HL-60/S4 (cell line): ENCODE data around the gene PLBD2.

ENCODE experiments used
- in situ Hi-C: fragments of 300-500 bp; cut with MboI; formaldehyde crosslinking; loops from 2 replicates; pipeline ENCODE4 v1.14.3; 2022; ENCODE audit warnings: low sequenced_read_pairs

The PLBD2 gene

DNA sequence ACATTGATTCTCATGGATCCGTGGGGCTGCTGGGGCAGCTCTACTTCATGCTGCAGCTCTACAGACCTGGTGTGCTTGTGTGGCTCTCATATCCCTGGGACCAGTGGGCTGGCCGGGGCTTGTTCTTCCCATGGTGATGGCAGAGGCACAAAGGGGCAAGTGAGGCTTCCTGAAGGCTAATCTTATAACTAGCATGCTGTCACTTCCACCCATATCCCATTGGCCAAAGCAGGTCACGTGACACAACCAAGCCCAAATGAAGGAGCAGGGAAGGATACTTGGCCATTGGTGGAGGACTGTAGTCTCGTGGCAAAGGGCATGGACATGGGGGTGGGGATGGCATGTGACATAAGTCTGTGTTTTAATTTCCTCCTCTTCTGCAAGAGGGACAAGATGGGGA, 9.9 kb downstream of the PLBD2 start:
- in situ Hi-C loops = no loop called here

GRCh38 chr12:113369391-113369985, 11.1 kb downstream of the PLBD2 start:
- in situ Hi-C loops = no loop called here

DNA sequence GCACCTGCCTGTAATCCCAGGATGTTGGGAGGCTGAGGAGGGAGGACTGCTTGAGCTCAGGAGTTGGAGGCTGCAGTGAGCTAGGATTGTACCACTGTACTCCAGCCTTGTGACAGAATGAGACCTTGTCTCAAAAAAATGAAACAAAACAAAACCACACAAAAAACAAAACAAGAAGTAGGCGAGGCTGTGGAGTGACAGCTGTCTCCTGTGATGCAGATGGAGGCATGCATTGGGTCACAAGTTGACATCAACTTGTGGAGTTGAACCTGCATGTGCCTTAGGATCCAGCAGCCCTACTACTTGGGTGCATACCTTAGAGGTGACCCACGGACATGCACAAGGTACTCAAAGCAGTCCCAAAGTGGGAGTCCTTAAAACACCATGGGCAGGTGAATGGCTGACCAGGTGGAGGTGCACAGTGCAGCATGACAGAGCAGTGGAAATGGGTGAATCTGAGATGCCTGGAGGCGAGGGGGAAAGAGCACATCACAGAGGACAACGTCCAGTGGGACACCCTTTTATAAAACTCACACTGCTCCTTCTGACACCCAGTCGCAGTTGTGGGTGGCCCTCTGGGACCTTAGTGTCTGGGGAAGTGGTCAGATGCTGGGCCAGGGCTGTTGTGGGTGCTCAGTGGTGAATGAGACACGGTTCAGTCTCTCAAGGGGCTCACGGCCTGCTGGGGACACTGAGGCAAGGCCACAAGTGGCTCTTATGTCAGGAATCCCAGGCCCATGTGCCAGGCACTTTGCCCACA, 12.7 kb downstream of the PLBD2 start:
- in situ Hi-C loops = no loop called here

GRCh38 chr12:113371808-113372207, 13.4 kb downstream of the PLBD2 start:
- in situ Hi-C loops = no loop called here

- in situ Hi-C loops = no loop called here
Measured at GRCh38 chr12:113372371-113372770, 14.0 kb downstream of the PLBD2 start.

DNA sequence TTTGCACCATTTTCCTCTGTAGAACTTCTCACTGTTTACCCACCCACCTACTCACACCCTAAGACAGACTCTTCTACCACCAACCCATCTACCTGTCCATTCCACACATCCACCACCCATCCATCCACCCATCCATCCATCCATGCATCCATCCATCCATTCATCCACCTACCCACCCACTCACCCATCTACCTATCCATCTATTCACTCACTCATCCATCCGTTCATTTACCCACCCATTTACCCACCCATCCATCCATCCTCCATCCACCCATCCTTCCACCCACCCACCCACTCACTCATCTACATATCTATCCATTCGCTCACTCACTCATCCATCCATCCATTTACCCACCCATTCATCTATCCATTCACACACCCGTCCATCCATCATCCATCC, 15.1 kb downstream of the PLBD2 start:
- in situ Hi-C loops = no loop called here

GRCh38 chr12:113373969-113374368, 15.6 kb downstream of the PLBD2 start:
- in situ Hi-C loops = no loop called here

GRCh38 chr12:113374823-113375428, 16.5 kb downstream of the PLBD2 start:
- in situ Hi-C loops = no loop called here

DNA sequence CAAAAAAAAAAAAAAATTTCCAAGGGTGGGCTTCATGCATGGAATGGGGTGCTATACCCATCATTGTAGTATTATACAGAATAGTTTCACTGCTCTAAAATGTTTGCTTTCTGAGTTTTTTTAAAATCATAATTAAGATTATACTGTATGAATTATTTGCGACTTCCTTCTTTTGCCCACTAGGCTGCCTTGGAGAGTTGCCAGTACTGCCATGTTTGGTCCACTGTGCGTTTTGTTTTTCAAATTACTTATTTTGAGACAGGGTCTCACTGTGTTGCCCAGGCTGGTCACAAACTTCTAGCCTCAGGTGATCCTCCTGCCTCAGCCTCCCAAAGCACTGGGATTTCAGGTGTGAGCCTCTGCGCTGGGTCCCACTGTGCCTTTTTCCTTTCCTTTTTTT, 19.9 kb downstream of the PLBD2 start:
- in situ Hi-C loops = no loop called here

- in situ Hi-C loops = no loop called here
Measured at GRCh38 chr12:113381220-113381619, 22.8 kb downstream of the PLBD2 start.

- in situ Hi-C loops = no loop called here
Measured at GRCh38 chr12:113382206-113382605, 23.8 kb downstream of the PLBD2 start.

GRCh38 chr12:113384778-113385177, 26.4 kb downstream of the PLBD2 start:
- in situ Hi-C loops = no loop called here

- in situ Hi-C loops = no loop called here
Measured at GRCh38 chr12:113385282-113385882, 27.0 kb downstream of the PLBD2 start.

GRCh38 chr12:113386866-113387566, 28.6 kb downstream of the PLBD2 start:
- in situ Hi-C loops = no loop called here

DNA sequence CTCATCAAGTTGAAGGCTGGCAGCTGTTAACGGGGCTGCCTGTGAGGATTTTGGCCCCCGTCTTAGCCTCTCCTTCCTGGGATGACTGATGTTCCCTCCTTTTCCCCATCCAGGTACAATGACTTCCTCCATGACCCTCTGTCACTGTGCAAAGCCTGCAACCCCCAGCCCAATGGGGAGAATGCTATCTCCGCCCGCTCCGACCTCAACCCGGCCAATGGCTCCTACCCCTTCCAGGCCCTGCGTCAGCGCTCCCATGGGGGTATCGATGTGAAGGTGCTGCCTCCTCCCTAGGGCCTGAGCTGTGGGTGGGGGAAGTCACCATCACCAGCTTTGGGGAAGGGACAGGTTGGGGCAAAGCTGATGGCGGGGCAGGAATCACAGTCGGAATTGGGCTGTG, 29.2 kb downstream of the PLBD2 start:
- in situ Hi-C loops = no loop called here

- in situ Hi-C loops = no loop called here
Measured at GRCh38 chr12:113388351-113388750, 30.0 kb downstream of the PLBD2 start.

GRCh38 chr12:113390064-113391043, 32.0 kb downstream of the PLBD2 start:
- in situ Hi-C loops = no loop called here

DNA sequence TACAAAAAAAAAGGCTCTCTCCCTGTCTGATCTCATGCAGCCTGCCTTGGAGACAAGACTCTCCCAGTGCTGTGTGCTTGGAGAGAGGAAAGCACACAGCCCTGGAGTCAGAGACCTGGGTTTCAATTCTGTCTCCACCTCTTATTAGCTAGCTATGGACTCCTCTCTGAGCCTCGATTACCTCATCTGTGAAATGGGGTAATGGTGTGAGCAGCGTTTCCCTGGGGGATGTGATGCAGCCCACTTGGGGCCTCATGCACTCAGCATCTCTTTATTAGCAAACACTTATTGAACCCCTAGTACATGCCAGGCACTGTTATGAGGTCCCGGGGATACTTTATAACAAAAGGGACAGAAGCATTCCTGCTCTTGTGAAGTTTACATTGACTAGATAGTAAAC, 32.8 kb downstream of the PLBD2 start:
- in situ Hi-C loops = no loop called here

DNA sequence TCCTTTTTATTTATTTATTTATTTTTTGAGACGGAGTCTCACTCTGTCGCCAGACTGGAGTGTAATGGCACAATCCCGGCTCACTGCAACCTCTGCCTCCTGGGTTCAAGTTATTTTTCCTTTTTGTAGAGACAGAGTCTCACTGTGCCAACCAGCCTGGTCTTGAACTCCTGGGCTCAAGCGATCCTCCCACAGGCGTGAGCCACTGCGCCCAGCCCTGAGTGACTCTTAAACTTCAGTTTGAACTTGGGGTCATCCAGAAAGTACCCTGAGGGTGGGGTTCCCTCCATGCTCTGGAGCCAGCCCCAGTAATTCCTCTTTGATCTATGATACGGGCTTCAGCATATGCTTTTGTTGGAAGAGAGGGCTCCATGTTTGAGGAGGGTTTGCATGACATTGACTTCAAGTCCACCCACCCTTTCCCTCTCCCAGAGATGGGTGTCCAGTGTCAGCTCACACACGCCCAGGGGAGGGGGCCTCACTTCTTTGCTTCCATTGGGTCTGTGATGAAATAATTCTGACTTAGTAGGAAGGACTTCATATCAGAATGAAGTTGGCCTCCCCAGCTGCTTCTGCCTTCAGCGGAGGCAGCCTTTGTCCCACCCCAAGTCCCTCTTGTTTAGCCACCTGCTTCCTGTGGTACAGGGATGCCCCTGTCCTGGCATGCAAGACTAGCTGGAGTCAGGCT, 33.4 kb downstream of the PLBD2 start:
- in situ Hi-C loops = no loop called here

DNA sequence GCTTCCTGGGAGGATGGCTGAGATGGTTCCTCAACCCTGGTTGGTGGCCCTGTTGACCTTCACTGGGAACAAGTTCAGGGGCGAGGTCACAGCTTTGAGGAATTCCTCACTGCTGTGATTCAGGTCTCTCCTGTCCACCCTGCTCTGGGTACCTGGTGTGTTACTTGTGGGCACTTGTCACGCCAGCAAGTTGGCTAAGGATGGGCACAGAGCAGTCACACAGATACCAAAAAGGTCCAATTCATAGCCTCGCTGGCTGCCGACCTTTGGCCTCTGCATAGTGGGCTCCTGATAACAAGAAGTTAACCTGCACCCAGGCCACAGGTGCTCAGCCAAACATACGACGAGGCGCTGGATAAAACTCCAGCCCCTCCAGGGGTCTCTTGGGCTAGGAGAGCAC, 34.1 kb downstream of the PLBD2 start:
- in situ Hi-C loops = no loop called here
